ENCODE measurements around the gene VPS13D.
"Not testable (repeated sequence)": the region's sequence is repeated elsewhere in the genome, so short reads cannot be mapped to it uniquely, and the experiment has no call there.

The VPS13D gene

DNA sequence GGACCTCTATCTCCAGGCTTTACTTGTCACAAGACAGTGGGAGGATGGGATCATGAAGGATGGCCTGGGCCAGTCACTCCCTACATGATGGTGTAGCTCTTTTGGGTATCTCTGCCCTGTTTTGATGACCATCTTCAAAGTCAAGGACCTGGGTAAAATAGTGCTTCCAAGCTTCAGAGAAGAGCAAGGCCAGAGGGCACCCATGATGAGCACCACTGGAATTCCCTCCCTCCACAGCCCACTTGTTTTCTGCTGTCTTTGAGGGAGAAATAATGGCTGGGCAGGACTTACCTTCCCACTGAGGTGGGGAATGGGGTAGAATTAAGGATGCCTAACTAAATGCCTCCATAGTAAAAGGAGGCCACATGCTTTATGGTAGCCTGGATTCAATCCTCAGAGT, 222.4 kb downstream of the VPS13D start:
- H2AFZ ChIP-seq (ENCODE audit: low read length): no peak overlapping the region
- H3K9me2 ChIP-seq (ENCODE audit: low read depth, low read length): no peaks in the 10 kb centered on the region
- no peaks in the 10 kb centered on the region for H3F3A ChIP-seq (ENCODE audit: insufficient read depth, low read length)
- peaks cover 4% of the 10 kb centered on the region for H3K4me1 ChIP-seq (ENCODE audit: insufficient read depth, low read length, severe bottlenecking)
- H4K20me1 ChIP-seq (ENCODE audit: insufficient read depth, low read length): no peaks in the 10 kb centered on the region
- TF ChIP-seq CTCF (IDR thresholded peaks at IDR 0.05; ENCODE audit: low read length) (no peak), EZH2 (IDR thresholded peaks at IDR 0.05; ENCODE audit: borderline replicate concordance, low read length) (no peak)
- no peaks in the 10 kb centered on the region for H3K79me2 ChIP-seq (ENCODE audit: insufficient read depth, low read length)
- H3K9ac ChIP-seq (ENCODE audit: low read length): no peak overlapping the region
- no peaks in the 10 kb centered on the region for H3K36me3 ChIP-seq (ENCODE audit: insufficient read depth, low read length)
- H3K27ac ChIP-seq (ENCODE audit: low read depth, low read length, poor library complexity, severe bottlenecking): no peak overlapping the region
- H3K4me2 ChIP-seq (ENCODE audit: low read length): no peak overlapping the region
- no peaks in the 10 kb centered on the region for H3K9me3 ChIP-seq (ENCODE audit: low read length)
- no peak overlapping the region for H3K4me3 ChIP-seq (ENCODE audit: low read depth, low read length, poor library complexity, severe bottlenecking)
- no peaks in the 10 kb centered on the region for H3K27me3 ChIP-seq (ENCODE audit: insufficient read depth, low read length)

GRCh38 chr1:12453400-12454343, 223.8 kb downstream of the VPS13D start:
- H4K20me1 ChIP-seq (ENCODE audit: insufficient read depth, low read length): no peaks in the 10 kb centered on the region
- H3K4me3 ChIP-seq (ENCODE audit: low read depth, low read length, poor library complexity, severe bottlenecking): no peak overlapping the region
- TF ChIP-seq EZH2 (IDR thresholded peaks at IDR 0.05; ENCODE audit: borderline replicate concordance, low read length) (no peak), CTCF (IDR thresholded peaks at IDR 0.05; ENCODE audit: low read length) (no peak)
- peaks cover 4% of the 10 kb centered on the region for H3K4me1 ChIP-seq (ENCODE audit: insufficient read depth, low read length, severe bottlenecking)
- H3K4me2 ChIP-seq (ENCODE audit: low read length): no peak overlapping the region
- no peaks in the 10 kb centered on the region for H3K79me2 ChIP-seq (ENCODE audit: insufficient read depth, low read length)
- no peak overlapping the region for H2AFZ ChIP-seq (ENCODE audit: low read length)
- no peak overlapping the region for H3K27ac ChIP-seq (ENCODE audit: low read depth, low read length, poor library complexity, severe bottlenecking)
- H3K27me3 ChIP-seq (ENCODE audit: insufficient read depth, low read length): no peaks in the 10 kb centered on the region
- H3K9me2 ChIP-seq (ENCODE audit: low read depth, low read length): no peaks in the 10 kb centered on the region
- no peaks in the 10 kb centered on the region for H3K9me3 ChIP-seq (ENCODE audit: low read length)
- H3K9ac ChIP-seq (ENCODE audit: low read length): no peak overlapping the region
- H3K36me3 ChIP-seq (ENCODE audit: insufficient read depth, low read length): no peaks in the 10 kb centered on the region
- no peaks in the 10 kb centered on the region for H3F3A ChIP-seq (ENCODE audit: insufficient read depth, low read length)

DNA sequence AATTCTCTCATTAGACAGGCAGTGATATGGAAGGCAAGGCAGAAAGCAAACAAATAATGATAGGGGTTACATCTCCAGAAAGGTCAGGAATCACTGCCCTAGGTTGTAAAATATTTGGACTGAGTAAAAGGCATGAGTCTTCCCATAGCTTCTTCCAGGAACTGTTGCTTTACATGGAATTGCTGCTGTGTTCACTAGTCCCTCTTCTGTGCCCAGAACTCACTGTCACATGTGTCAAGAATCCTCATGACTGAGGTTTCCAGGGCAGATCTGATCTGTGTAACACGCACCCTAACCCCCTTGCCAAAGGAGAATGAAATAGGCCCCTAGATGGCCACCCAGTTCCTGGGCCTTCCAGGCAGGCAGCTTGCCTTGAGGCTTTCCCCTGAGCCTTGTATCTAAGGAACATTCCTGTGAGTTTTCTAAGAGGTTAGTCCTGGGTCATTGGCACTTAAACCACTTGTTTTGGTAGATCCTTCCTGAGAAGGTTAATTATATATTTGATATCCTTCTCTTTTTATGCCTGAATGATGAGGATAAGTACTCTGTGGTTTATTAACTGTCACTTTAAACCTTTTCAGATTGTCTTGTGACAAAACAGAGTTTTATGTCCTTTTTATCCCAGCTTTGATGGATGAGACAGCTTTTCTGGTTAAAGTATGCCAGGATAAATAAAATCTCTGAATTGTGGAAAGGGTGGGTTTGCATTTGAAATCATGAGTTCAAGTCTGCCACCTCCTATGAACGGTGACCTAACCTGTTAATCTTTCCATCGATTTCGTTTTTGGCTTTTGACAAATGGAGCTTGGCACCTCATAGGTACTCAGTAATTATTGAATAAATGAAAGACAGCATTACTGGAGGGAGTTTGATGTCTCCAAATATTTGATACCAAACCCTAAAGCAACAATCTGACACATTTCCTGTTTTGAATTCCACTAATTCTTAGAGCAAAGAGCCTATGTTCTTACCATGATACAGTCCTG, 224.9 kb downstream of the VPS13D start:
- H3K9ac ChIP-seq (ENCODE audit: low read length): no peak overlapping the region
- no peaks in the 10 kb centered on the region for H3K36me3 ChIP-seq (ENCODE audit: insufficient read depth, low read length)
- H3K79me2 ChIP-seq (ENCODE audit: insufficient read depth, low read length): no peaks in the 10 kb centered on the region
- H3K27ac ChIP-seq (ENCODE audit: low read depth, low read length, poor library complexity, severe bottlenecking): no peak overlapping the region
- no peaks in the 10 kb centered on the region for H4K20me1 ChIP-seq (ENCODE audit: insufficient read depth, low read length)
- no peaks in the 10 kb centered on the region for H3K9me2 ChIP-seq (ENCODE audit: low read depth, low read length)
- no peaks in the 10 kb centered on the region for H3K9me3 ChIP-seq (ENCODE audit: low read length)
- no peak overlapping the region for H3K4me2 ChIP-seq (ENCODE audit: low read length)
- H3K4me3 ChIP-seq (ENCODE audit: low read depth, low read length, poor library complexity, severe bottlenecking): no peak overlapping the region
- H2AFZ ChIP-seq (ENCODE audit: low read length): no peak overlapping the region
- no peaks in the 10 kb centered on the region for H3K27me3 ChIP-seq (ENCODE audit: insufficient read depth, low read length)
- H3K4me1 ChIP-seq (ENCODE audit: insufficient read depth, low read length, severe bottlenecking): no peaks in the 10 kb centered on the region
- no peaks in the 10 kb centered on the region for H3F3A ChIP-seq (ENCODE audit: insufficient read depth, low read length)
- no peak for TF ChIP-seq EZH2 (IDR thresholded peaks at IDR 0.05; ENCODE audit: borderline replicate concordance, low read length)
- no peak for TF ChIP-seq CTCF (IDR thresholded peaks at IDR 0.05; ENCODE audit: low read length)

- H3K27ac ChIP-seq (ENCODE audit: low read depth, low read length, poor library complexity, severe bottlenecking); H3K36me3 ChIP-seq (ENCODE audit: insufficient read depth, low read length); H3K9me3 ChIP-seq (ENCODE audit: low read length); H4K20me1 ChIP-seq (ENCODE audit: insufficient read depth, low read length); H3K9me2 ChIP-seq (ENCODE audit: low read depth, low read length); H3K4me3 ChIP-seq (ENCODE audit: low read depth, low read length, poor library complexity, severe bottlenecking); H3K27me3 ChIP-seq (ENCODE audit: insufficient read depth, low read length); H2AFZ ChIP-seq (ENCODE audit: low read length); H3K4me2 ChIP-seq (ENCODE audit: low read length); H3K4me1 ChIP-seq (ENCODE audit: insufficient read depth, low read length, severe bottlenecking); H3K9ac ChIP-seq (ENCODE audit: low read length); H3K79me2 ChIP-seq (ENCODE audit: insufficient read depth, low read length); H3F3A ChIP-seq (ENCODE audit: insufficient read depth, low read length): not testable (repeated sequence)
Observed at GRCh38 chr1:12456081-12456480, 226.3 kb downstream of the VPS13D start.
